ENCODE data around the gene LY6G5B. TPM values are rescaled to one million over a fixed set of nuclear protein-coding genes. Genes with fewer than 3 reads are reported as not detected.
A peak's percentile ranks its signal among the peaks of the same experiment; 100 is the strongest.

Gene LY6G5B
- total and polyA plus RNA-seq, 12 donors = 0.48 to 13.4 (median 4.7) TPM

DNA sequence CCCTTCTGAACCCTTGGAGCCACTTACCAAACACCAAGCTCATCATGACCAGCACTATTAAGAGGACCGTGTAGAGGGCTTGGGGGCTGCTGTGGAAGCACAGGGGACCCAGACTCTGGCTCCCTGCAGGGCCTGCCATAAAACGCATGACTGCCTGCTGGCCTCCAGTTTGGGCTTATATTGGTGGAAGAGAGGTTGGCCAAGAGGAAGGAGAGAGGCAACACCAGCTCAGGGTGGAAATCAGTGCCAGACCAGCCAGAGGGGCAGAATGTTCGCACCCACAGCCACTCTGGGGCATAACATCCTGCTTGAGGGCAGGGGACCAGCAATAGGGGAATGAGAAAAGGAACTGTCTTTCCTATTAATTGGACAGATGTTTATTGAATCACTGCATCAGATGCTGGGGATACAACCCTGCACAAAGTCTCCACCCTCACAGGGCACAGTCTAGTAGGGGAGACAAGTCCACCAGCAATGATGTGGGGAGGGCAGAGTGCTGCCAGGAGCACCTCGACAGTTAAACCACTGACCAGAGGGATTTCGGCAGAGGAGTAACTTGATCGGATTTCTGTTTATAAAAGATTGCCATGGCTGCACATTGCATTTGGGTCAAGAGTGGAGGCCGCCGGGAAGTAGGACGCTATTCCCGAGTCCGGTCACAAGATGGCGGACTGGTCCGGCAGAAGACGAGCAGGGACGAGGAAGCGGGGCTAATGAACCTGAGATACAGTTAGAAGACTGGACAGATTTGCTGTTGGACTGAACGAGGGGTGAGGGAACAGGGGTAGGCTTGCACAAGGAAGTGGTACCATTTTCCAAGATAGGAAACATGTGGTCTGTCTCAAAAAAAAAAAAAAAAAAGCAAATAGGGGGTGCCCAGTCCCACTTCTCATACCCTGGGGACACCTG is 10.7 kb downstream of the LY6G5B start, which contains the start of gene LY6G5C:
Gene LY6G5C, minus strand, starts transcription at position 842 of the 909 bp plus-strand sequence. Its CDS starts 694 bp downstream, at position 148.
- intact Hi-C loops (cut with DNase I) = loop anchor here in 1 of 2 donors (5.0 to 10.0 kb wide), 2 partner anchors 87 to 154 kb away; no protein-coding TSS in a partner anchor
- 12 to 13% (median 12%) methylated on average over 17 of the region's 17 CpGs for WGBS, 4 donors

DNA sequence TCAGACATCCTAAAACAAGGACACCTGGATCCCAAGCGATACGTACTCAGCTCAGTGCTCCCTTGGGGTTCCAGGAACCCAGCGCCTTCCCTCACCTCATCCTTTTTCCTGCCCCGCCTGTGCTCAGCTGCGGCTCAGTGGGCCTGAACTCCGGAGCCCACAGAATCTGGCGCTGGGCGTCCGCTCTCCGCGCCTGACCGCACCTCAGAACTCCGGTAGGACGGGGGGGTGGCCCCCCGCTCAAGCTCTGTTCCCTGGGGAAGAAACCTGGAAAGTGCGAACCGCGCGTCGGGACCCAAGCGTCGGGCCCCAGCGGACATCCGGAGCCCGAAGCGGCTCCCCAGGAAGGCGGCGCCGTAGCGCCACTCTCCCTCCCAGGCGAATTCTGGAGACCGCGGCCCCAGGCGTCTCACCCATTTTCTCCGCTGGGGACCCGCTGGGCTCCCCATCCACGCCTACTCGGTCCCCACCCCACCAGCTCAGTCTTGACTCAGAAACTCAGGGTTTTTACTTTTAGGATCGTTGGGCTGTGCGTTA is 11.4 kb downstream of the LY6G5B start:
- Histone ChIP-seq H3K27ac (peak overlapping the region in 3 of 5 donors; percentile 47 to 62 (median 59)), H3K27me3 (no peaks in the 10 kb centered on the region), H3K4me3 (peak overlapping the region in 3 of 4 donors; percentile 20 to 55 (median 27)), H3K4me1 (replicated peaks in 1 of 2) (peaks cover 9 to 10% of the 10 kb centered on the region in 2 donors), H3K36me3 (replicated peaks in 1 of 2) (peaks cover 0 to 6% of the 10 kb centered on the region in 2 donors), H3K9me3 (replicated peaks in 1 of 3) (no peaks in the 10 kb centered on the region)
- no peak for TF ChIP-seq POLR2A (IDR thresholded peaks at IDR 0.05)
- TF ChIP-seq, protein P1, sequence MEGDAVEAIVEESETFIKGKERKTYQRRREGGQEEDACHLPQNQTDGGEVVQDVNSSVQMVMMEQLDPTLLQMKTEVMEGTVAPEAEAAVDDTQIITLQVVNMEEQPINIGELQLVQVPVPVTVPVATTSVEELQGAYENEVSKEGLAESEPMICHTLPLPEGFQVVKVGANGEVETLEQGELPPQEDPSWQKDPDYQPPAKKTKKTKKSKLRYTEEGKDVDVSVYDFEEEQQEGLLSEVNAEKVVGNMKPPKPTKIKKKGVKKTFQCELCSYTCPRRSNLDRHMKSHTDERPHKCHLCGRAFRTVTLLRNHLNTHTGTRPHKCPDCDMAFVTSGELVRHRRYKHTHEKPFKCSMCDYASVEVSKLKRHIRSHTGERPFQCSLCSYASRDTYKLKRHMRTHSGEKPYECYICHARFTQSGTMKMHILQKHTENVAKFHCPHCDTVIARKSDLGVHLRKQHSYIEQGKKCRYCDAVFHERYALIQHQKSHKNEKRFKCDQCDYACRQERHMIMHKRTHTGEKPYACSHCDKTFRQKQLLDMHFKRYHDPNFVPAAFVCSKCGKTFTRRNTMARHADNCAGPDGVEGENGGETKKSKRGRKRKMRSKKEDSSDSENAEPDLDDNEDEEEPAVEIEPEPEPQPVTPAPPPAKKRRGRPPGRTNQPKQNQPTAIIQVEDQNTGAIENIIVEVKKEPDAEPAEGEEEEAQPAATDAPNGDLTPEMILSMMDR (IDR thresholded peaks at IDR 0.05) = peak in 2 of 6 experiments; percentile 5 to 8
- WGBS, 4 donors = 5 to 9% (median 7%) methylated on average over 7 to 40 of the region's 40 CpGs
- peak in 3 of 7 donors; percentile 28 to 42 (median 37) for DNase-seq
- intact Hi-C loops (cut with DNase I) = loop anchor here in 1 of 2 donors (5.0 to 10.0 kb wide), 2 partner anchors 86 to 154 kb away; no protein-coding TSS in a partner anchor

More for the DNA sequence above, 10.7 kb downstream of the LY6G5B start, which contains the start of gene LY6G5C:
- Histone ChIP-seq H3K36me3 (replicated peaks in 1 of 2) (no peaks in the 10 kb centered on the region), H3K4me3 (peak within 1 kb of the TSS in 3 of 4 donors; percentile 20 to 55 (median 27)), H3K9me3 (replicated peaks in 1 of 3) (no peaks in the 10 kb centered on the region), H3K4me1 (replicated peaks in 1 of 2) (peaks cover 9 to 10% of the 10 kb centered on the region in 2 donors), H3K27ac (peak within 1 kb of the TSS in 3 of 5 donors; percentile 47 to 62 (median 59)), H3K27me3 (no peaks in the 10 kb centered on the region)
- peak; percentile 82 to 95 (median 88) for DNase-seq
- peak in 1 of 2 donors; percentile 17 for TF ChIP-seq POLR2A (IDR thresholded peaks at IDR 0.05)
- TF ChIP-seq, protein P1 (IDR thresholded peaks at IDR 0.05) = peak; percentile 23 to 85 (median 73)

DNA sequence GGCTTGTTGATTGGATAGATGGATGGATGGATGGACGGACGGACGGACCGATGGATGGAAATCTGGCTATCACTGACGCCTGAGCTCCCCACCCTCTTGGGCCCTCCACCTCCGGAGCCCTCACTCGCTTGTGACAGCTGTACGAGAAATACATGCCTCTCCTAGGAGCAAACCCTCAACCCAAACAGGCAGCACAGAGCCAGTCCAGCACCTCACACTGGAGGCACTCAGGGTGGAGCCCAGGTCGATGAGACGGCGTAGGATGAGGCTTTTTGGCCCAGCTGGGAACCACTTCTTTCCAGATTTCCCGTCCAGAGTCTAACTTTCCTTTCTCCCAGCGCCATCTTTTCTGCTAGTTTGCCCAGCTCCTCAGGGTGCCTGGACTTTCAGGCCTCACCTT is 13.8 kb downstream of the LY6G5B start:
- intact Hi-C loops (cut with DNase I) = loop anchor here in 1 of 2 donors (5.0 to 10.0 kb wide), 2 partner anchors 84 to 151 kb away; no protein-coding TSS in a partner anchor
- Histone ChIP-seq H3K36me3 (replicated peaks in 1 of 2) (peaks cover 0 to 29% of the 10 kb centered on the region in 2 donors), H3K9me3 (replicated peaks in 1 of 3) (no peaks in the 10 kb centered on the region), H3K27me3 (no peaks in the 10 kb centered on the region), H3K4me1 (replicated peaks in 1 of 2) (peaks cover 9 to 10% of the 10 kb centered on the region in 2 donors), H3K27ac (peak overlapping the region in 1 of 5 donors; percentile 31), H3K4me3 (no peak overlapping the region)
- no peak for DNase-seq
- WGBS, 4 donors = 72 to 83% (median 78%) methylated on average over 13 of the region's 13 CpGs
- no peak for TF ChIP-seq POLR2A (IDR thresholded peaks at IDR 0.05)
- TF ChIP-seq, protein P1 (IDR thresholded peaks at IDR 0.05) = no peak

DNA sequence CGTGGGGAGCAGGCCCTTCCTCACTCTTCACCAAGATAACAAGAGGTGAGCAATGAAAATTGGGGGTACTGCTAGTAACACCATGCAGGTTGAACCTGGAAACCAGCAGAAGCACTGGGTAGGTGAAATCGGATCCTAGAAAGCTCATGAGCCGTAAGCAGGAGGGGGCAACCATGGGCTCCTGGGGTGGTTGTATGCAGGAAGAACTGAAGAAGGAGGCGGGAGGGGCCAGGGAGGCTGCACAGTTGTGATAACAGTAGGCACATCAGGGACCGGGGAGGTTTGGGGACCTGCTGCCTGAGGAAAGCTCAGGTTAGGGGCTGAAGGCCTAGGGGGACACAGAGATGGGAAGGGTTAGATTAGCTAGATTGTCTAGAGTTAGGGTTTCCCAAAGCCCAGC is 16.7 kb downstream of the LY6G5B start:
- intact Hi-C loops (cut with DNase I) = loop anchor here (5.0 to 10.0 kb wide), 2 partner anchors 148 to 151 kb away; no protein-coding TSS in a partner anchor
- H3K36me3 ChIP-seq (replicated peaks in 1 of 2) = peaks cover 0 to 58% of the 10 kb centered on the region in 2 donors
- H3K27ac ChIP-seq = no peak overlapping the region
- no peaks in the 10 kb centered on the region for H3K9me3 ChIP-seq (replicated peaks in 1 of 3)
- WGBS, 4 donors = 73 to 93% (median 92%) methylated on average over 5 of the region's 5 CpGs
- no peak for DNase-seq
- TF ChIP-seq, protein P1 (IDR thresholded peaks at IDR 0.05) = no peak
- TF ChIP-seq POLR2A (IDR thresholded peaks at IDR 0.05) = no peak
- H3K27me3 ChIP-seq = no peaks in the 10 kb centered on the region
- no peaks in the 10 kb centered on the region for H3K4me1 ChIP-seq (replicated peaks in 1 of 2)
- H3K4me3 ChIP-seq = no peak overlapping the region

Data from adrenal gland (tissue), 12 donors.